GM19043 (cell line): Measurements from ENCODE around the gene TEPSIN.

ENCODE experiments used
- ATAC-seq: cut with Tn5 transposase; IDR thresholded peaks from one replicate; pipeline ENCODE4 v1.9.1; 2021; ENCODE audit warnings: low read depth; ENCODE audit not compliant: unreplicated experiment

The TEPSIN gene

DNA sequence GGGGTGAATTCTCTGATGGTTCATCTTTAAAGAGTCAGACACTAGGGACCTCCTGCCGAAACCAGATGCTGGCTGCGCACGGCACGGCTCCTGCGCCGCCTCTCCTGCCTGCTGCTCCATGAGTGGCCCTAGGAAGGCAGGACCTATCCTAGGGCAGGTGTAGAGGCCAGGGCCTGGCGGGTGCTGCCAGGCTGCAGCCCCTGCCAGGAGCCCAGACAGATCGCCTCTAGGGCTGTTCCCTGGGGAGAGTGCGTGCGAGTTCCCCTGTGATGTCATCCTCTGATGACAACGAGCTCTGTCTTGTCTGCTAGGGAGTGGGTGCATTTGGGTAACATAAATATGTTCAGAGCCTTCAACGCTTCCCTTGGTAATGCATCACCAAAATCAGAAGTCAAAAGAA is 32.4 kb upstream of the TEPSIN start:
- no peak for ATAC-seq

DNA sequence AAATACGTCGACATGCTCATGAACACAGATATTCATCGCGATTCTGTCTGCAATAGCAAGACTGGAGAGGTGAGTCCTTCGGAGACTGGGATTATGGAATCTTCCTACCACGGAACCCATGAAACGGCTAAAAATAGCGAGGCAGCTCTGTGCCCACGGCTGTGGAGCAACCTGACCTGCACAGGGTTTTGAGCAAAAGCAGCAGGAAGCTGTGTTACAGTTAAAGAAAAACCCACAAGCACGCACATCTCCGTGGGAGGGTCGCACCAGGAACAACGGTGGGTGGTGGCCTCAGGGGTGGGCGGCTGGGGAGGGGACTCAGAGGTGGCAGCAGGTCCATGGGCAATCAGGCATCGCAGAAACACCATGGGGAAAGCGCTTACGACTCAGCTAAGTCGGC is 31.4 kb upstream of the TEPSIN start:
- no peak for ATAC-seq

GRCh38 chr17:81267390-81268067 is 28.7 kb upstream of the TEPSIN start:
- ATAC-seq, result no peak

GRCh38 chr17:81265576-81265975 is 26.7 kb upstream of the TEPSIN start:
- no peak for ATAC-seq

- ATAC-seq, result no peak
Observed at GRCh38 chr17:81264640-81265039, 25.8 kb upstream of the TEPSIN start.

GRCh38 chr17:81263371-81264181 is 24.7 kb upstream of the TEPSIN start:
- no peak for ATAC-seq

DNA sequence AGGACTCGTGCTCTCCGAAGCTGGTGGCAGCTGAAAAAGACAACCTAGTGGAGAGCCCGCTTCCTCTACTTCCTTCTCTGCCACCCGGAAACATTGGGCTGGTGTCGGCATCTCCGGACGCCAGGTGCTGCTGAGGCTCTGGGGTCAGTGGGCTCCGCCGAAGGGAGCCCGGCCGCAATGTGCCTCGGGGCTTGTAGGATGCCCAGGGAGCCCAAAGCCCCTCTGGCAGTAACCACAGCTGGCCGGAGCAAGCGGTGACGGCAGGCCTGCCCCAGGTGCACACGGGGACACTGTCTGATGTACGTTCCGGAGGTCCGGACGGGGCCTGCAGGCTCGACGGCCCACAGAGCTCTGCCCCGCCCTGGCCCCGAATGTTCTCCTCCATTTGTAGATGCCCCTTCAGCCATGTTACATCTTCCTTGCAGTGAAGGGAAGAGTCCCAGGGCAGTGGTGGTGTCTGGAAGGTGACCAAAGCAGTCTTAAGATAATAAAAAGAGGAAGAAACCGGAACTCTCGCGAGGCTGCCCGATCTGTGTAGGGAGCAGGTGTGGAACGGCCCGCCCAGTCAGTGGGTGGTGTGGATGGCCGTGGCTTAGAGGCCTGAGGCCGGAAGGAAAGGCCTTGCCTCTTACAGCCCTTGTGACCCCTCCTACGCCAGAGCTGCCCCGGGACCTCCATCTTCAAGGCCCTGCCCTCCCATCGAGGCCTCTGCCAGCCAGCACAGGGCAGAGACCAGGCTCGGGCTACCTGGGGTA is 22.9 kb upstream of the TEPSIN start:
- no peak for ATAC-seq

GRCh38 chr17:81261096-81261495 is 22.2 kb upstream of the TEPSIN start:
- ATAC-seq, result no peak

- no peak for ATAC-seq
Observed at GRCh38 chr17:81260641-81261040, 21.8 kb upstream of the TEPSIN start.

GRCh38 chr17:81260171-81260570 is 21.3 kb upstream of the TEPSIN start:
- no peak for ATAC-seq

DNA sequence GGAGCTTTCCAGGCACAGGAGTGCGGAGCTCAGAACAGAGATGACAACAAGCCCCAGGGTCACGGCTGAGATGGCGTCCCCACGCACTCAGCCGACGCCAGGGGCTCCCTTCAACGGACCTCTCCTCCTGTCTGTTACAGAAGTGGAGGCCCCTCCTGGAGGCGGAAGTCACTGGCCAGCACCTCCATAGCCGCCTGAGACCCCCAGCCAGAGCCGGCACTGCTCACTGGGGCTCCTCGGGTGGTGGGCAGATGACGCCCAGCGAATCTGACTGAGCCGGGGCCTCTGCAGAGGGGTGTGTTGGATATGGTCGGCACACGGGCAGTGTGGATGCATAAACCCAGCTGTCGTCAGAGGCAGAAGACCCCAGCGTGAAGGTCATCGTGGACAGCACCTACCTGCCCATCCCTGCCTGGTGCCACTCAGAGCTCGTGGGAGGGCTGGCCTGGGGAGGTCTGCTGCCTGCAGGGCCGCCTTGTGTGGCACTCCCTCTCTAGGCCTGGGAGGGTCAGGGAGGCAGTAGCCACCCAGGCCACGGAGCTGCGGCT is 20.3 kb upstream of the TEPSIN start:
- ATAC-seq, result no peak

DNA sequence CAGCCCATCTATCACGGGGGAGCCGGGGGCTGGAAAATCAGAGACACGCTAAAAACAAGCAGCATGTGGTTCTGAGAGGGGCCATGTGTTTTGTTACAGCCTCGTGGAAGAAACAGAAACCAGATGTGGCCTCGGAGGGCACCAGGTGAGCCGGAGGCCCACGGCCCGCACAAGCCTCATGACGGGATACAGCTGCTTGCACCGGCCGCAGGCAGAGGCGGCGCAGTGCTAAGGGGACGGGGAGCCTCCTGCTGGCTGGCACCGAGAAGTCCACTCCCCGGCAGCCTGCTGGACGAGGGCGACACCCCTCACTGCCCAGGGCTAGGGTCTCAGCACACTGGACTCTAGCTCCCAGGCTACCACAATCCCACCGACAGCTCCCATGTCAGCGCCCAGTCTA is 19.4 kb upstream of the TEPSIN start:
- ATAC-seq, result no peak

DNA sequence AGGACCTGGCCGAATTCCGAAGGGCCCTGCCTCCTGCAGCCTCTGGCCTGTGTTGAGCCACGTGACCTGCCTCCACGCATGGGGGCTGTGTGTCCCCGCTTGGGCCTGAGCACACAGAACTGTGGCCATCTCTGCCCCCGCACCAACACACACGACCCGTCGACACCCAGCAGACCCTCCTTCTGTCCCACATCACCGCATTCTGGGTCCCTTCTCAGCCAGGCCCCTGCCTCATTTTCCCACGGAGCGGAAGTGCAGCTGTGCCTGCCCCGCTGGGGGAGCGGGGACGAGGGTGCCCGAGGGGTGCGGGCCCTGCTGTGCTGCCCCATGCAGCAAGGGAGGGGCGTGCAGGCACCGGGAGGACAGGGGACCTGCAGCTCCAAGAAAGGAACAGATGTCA is 18.7 kb upstream of the TEPSIN start:
- no peak for ATAC-seq

DNA sequence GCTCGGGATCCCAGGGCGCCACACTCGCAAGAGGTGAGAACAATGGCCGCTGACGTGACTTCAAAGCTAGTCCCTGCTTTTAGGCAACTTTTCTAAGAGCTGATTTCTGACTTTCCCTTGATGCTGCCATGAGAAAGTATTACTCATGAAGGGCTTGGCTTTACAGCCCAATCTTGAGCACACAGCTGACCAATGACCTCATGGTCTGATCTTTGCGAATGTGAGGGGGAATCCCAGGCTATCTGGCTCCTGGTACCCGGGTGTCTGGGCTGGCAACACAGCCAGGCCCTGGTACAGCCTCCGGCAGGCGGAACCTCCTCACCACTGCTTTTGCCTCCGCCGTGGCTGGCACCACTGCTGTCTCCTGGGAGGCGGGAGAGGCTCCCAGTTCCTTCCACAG is 17.8 kb upstream of the TEPSIN start:
- no peak for ATAC-seq

GRCh38 chr17:81254955-81255717 is 16.3 kb upstream of the TEPSIN start:
- ATAC-seq, result no peak

GRCh38 chr17:81253358-81254131 is 14.7 kb upstream of the TEPSIN start:
- no peak for ATAC-seq

DNA sequence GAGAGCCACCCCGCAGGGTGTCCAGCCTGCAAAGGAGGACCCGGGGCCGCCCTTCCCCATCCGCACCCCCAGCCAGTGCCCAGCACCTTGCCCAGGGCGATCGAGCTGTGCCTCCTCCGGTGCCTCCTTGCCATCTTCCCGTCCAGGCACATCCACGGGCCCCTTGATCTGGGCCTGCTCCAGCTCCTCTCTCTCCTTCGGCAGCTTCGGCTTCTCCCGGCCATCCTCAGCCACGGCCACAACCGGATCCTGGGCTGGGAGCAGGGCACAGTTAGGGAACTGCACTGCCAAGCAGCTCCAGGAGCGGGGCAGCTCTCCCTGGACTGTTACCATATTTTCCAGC is 14.1 kb upstream of the TEPSIN start:
- no peak for ATAC-seq

- no peak for ATAC-seq
Observed at GRCh38 chr17:81252326-81252986, 13.6 kb upstream of the TEPSIN start.

DNA sequence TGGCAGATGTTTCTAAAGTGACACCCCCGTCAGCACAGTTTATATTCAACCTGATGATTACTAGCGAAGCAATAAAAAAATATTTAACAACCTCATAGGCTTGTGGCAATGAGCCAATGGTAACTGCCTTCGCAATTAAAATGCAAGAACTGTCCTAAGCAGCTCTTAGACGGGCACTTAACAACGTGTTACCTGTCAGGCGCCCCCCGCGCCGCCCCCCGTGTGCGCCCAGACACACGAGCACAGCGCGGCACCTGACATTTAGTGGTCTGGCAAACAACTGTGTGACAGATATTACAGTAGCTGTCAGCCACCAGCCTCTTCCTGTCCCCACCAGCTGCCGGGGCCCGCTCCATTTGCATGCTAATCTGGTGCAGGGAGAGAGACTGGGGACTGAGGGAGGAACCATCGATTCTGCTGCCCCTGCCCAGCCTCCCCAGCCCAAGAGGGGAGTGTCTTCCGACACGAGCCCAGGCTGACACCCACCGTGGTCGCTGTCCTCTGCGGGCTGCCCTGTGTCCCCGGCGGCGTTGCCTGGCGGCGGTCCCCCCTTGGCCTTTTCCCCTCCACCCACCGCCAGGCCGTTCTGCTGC is 12.9 kb upstream of the TEPSIN start:
- no peak for ATAC-seq
